Measurements from ENCODE around the gene COLEC12. TPM values are rescaled to one million over a fixed set of nuclear protein-coding genes. Genes with fewer than 3 reads are reported as not detected.
A peak's percentile ranks its signal among the peaks of the same experiment; 100 is the strongest.

Gene COLEC12
- total RNA-seq, 4 donors from 2014 or later, result 20.2 to 81.3 (median 29.1) TPM

GRCh38 chr18:532018-532417 lies 31.5 kb upstream of the COLEC12 start:
- Histone ChIP-seq H3K36me3 (no peaks in the 10 kb centered on the region), H3K4me3 (no peak overlapping the region), H3K27me3 (no peaks in the 10 kb centered on the region), H3K27ac (no peak overlapping the region), H3K4me1 (no peaks in the 10 kb centered on the region), H3K9me3 (no peaks in the 10 kb centered on the region)
- TF ChIP-seq POLR2A (IDR thresholded peaks at IDR 0.05) (no peak), CTCF (IDR thresholded peaks at IDR 0.05) (no peak)
- intact Hi-C loops (cut with DNase I; ENCODE audit: low total_unique reads), result no loop called here
- no peak for DNase-seq

DNA sequence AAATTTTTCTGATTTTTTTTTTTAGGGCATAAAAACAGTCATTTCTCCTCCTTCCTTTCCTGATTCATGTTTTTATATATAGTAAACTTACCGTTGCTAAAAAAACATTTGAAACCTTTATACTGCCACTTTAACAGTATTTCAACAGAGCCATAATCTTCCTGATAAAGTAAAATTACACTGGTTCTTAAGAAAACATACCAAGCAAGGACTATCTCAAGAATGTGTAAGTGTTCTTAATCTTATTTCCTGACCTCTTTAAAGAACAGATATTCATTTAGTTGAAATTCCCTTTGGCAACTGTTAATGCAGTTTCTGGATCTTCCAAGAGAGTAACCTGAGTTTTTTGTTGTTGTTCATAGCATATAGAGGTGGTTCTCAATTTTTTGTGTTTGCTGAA lies 26.6 kb upstream of the COLEC12 start:
- H3K4me3 ChIP-seq, result no peak overlapping the region
- H3K9me3 ChIP-seq, result no peaks in the 10 kb centered on the region
- no peaks in the 10 kb centered on the region for H3K36me3 ChIP-seq
- H3K27ac ChIP-seq, result no peak overlapping the region
- no peak for DNase-seq
- H3K4me1 ChIP-seq, result peaks cover 0 to 11% of the 10 kb centered on the region in 2 donors
- intact Hi-C loops (cut with DNase I; ENCODE audit: low total_unique reads), result no loop called here
- H3K27me3 ChIP-seq, result no peaks in the 10 kb centered on the region
- TF ChIP-seq POLR2A (IDR thresholded peaks at IDR 0.05), result no peak
- TF ChIP-seq CTCF (IDR thresholded peaks at IDR 0.05), result no peak

DNA sequence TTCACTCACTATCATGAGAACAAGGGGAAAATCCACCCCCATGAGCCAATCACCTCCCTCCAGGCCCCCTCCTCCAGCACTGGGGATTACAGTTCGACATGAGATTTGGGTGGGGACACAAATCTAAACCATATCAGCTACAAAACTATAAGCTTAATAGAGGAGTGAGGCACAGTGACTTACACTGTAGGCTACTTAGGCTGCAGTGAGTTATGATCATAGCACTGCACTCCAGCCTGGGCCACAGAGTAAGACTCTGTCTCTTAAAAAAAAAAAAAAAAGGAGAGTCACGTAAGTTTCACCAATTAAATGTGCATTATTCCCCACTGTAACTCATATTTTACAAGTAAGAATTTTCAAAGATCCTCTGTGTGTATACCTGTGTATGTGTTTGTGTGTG lies 26.2 kb upstream of the COLEC12 start:
- Histone ChIP-seq H3K9me3 (no peaks in the 10 kb centered on the region), H3K27me3 (no peaks in the 10 kb centered on the region), H3K27ac (no peak overlapping the region), H3K36me3 (no peaks in the 10 kb centered on the region), H3K4me3 (no peak overlapping the region), H3K4me1 (peaks cover 0 to 11% of the 10 kb centered on the region in 2 donors)
- no peak for DNase-seq
- TF ChIP-seq CTCF (IDR thresholded peaks at IDR 0.05) (no peak), POLR2A (IDR thresholded peaks at IDR 0.05) (no peak)
- intact Hi-C loops (cut with DNase I; ENCODE audit: low total_unique reads), result no loop called here

- intact Hi-C loops (cut with DNase I; ENCODE audit: low total_unique reads), result no loop called here
- peaks cover 0 to 11% of the 10 kb centered on the region in 2 donors for H3K4me1 ChIP-seq
- DNase-seq, result peak in 1 of 2 donors; percentile 35
- TF ChIP-seq POLR2A (IDR thresholded peaks at IDR 0.05) (no peak), CTCF (IDR thresholded peaks at IDR 0.05) (no peak)
- peak overlapping the region; percentile 59 to 71 for H3K27ac ChIP-seq
- H3K27me3 ChIP-seq, result no peaks in the 10 kb centered on the region
- no peak overlapping the region for H3K4me3 ChIP-seq
- no peaks in the 10 kb centered on the region for H3K36me3 ChIP-seq
- no peaks in the 10 kb centered on the region for H3K9me3 ChIP-seq
These were observed 24.7 kb upstream of the COLEC12 start for GRCh38 chr18:525036-525797.

DNA sequence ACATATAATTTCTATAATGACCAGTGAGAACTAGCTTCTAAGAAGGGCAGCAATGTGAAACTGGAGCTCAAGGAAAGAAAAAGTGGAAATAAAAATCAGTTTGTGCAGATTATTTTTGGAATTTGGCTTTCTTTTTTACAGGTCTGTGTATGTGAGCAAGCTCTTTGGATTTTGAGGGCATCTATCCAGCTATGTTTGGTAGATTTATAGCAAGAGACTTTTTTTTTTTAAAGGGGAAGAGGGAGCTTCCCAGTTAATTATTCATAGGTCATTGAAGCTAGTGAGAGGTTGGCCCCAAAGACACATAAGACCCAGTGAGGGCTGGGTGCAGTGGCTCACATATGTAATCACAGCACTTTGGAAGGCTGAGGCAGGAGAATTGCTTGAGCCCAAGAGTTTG lies 24.0 kb upstream of the COLEC12 start:
- H3K27me3 ChIP-seq, result no peaks in the 10 kb centered on the region
- intact Hi-C loops (cut with DNase I; ENCODE audit: low total_unique reads), result no loop called here
- no peak for TF ChIP-seq POLR2A (IDR thresholded peaks at IDR 0.05)
- TF ChIP-seq CTCF (IDR thresholded peaks at IDR 0.05), result no peak

More for the DNA sequence above, 24.0 kb upstream of the COLEC12 start:
- Histone ChIP-seq H3K4me3 (no peak overlapping the region), H3K9me3 (no peaks in the 10 kb centered on the region), H3K27ac (peak overlapping the region; percentile 59 to 71), H3K36me3 (no peaks in the 10 kb centered on the region), H3K4me1 (peaks cover 0 to 11% of the 10 kb centered on the region in 2 donors)
- peak in 1 of 2 donors; percentile 24 for DNase-seq
